HG03039 (cell line): ENCODE measurements around the gene FAM13A.

Experiments used
- ATAC-seq: cut with Tn5 transposase; IDR thresholded peaks from one replicate; pipeline ENCODE4 v1.9.1; 2021; ENCODE audit warnings: mild to moderate bottlenecking, moderate library complexity; ENCODE audit not compliant: unreplicated experiment

The FAM13A gene

GRCh38 chr4:88792821-88793220 is 264.2 kb downstream of the FAM13A start:
- ATAC-seq = no peak

GRCh38 chr4:88792268-88792781 is 264.7 kb downstream of the FAM13A start:
- ATAC-seq = peak; percentile 90

GRCh38 chr4:88791274-88791673 is 265.7 kb downstream of the FAM13A start:
- no peak for ATAC-seq

GRCh38 chr4:88788895-88789294 is 268.1 kb downstream of the FAM13A start:
- ATAC-seq = no peak

- ATAC-seq = no peak
Measured at GRCh38 chr4:88788424-88788823, 268.6 kb downstream of the FAM13A start.

GRCh38 chr4:88786011-88786410 is 271.0 kb downstream of the FAM13A start:
- ATAC-seq = no peak

- no peak for ATAC-seq
Measured at GRCh38 chr4:88780389-88780788, 276.6 kb downstream of the FAM13A start.

GRCh38 chr4:88779431-88779830 is 277.6 kb downstream of the FAM13A start:
- ATAC-seq = no peak

GRCh38 chr4:88775529-88775928 is 281.5 kb downstream of the FAM13A start:
- ATAC-seq = no peak

GRCh38 chr4:88775026-88775425 is 282.0 kb downstream of the FAM13A start:
- ATAC-seq = no peak

- no peak for ATAC-seq
Measured at GRCh38 chr4:88771883-88772450, 285.0 kb downstream of the FAM13A start.

- no peak for ATAC-seq
Measured at GRCh38 chr4:88765729-88766128, 291.3 kb downstream of the FAM13A start.

- no peak for ATAC-seq
Measured at GRCh38 chr4:88763075-88763474, 293.9 kb downstream of the FAM13A start.

- no peak for ATAC-seq
Measured at GRCh38 chr4:88761861-88762523, 295.0 kb downstream of the FAM13A start.

GRCh38 chr4:88761342-88761741 is 295.6 kb downstream of the FAM13A start:
- ATAC-seq = no peak

GRCh38 chr4:88759895-88760290 is 297.1 kb downstream of the FAM13A start:
- ATAC-seq = no peak

GRCh38 chr4:88759039-88759894 is 297.7 kb downstream of the FAM13A start:
- no peak for ATAC-seq

GRCh38 chr4:88758264-88758663 is 298.7 kb downstream of the FAM13A start:
- no peak for ATAC-seq

- ATAC-seq = no peak
Measured at GRCh38 chr4:88757776-88758175, 299.2 kb downstream of the FAM13A start.

GRCh38 chr4:88757067-88757466 is 299.9 kb downstream of the FAM13A start:
- no peak for ATAC-seq

GRCh38 chr4:88756149-88756548 is 300.8 kb downstream of the FAM13A start:
- no peak for ATAC-seq

- no peak for ATAC-seq
Measured at GRCh38 chr4:88755454-88755853, 301.5 kb downstream of the FAM13A start.
